ENCODE data around the gene DNAH8. TPM values are rescaled to one million over a fixed set of nuclear protein-coding genes. Genes with fewer than 3 reads are reported as not detected.
A peak's percentile ranks its signal among the peaks of the same experiment; 100 is the strongest.

Gene DNAH8
- total RNA-seq, 1 experiment from 2014 or later = not detected

GRCh38 chr6:38968702-38969149 is 253.6 kb downstream of the DNAH8 start:
- no peak for DNase-seq (ENCODE audit: low spot score)

DNA sequence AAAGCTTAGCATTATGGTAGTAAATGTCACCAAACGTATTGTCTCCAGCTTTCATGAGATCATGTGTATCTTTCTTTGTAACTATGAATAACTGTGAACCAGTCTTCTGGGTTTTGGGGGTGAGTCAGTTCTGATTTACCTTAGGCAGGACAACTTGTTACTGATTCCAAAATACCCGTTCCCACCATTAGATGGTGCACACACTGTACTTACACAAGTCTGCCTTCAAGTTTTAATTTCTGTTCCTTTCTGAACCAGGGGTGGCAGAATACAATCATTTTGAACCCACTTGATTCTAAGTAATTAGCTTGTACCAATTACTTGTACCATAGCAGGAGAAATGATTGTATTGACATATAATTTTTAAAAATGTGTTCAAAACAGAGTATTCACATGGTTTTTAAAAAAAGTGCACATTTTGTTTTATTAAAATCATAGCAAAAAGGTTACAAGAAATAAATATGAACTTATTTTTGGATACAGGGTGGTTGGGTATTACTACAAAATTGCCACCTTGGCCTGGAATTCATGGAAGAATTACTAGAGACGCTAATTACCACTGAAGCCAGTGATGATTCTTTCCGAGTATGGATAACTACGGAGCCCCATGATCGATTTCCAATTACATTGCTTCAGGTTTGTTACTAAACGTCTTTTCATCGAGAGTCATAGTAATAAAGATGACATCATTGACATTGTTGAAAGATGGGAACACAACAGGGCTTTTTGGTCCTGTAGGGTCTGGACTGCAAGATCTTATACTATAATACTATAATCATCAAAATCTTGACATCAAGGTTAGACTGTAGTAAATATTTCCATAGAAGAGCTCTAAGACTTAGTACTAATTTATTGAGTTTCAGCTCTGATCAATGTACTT is 258.3 kb downstream of the DNAH8 start:
- peak; percentile 63 for DNase-seq (ENCODE audit: low spot score)

DNA sequence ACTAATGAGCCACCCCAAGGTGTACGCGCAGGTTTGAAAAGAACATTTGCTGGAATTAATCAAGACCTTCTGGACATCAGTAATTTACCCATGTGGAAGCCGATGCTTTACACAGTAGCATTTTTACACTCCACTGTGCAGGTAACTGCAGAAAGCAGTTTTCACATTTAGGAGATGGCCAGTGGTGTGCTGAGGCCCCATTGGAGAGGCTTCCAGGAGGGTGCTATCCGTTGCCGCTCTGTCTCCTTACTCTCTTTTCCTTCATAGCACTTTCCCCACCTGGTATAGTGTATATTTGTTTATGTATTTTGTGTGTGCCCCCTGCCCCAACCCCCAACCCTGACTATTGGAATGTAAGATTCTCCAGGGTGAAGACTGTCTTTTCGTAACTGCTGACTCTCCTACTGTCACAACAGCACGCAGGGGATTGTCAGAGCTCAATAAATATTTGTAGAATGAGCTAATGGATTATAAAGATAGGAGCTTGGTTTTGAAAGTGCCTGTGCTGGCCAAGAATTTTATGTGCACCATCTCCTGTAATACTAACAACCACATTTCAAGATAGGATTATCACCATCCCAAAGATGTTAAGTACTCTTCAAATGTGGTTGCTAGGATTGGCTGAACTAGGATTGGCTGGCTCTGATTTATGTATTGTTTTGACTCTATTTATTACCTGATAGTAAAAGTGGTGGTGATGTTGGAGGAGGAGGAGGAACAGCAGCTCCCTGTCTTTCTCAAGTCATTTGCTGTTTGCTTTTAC is 259.5 kb downstream of the DNAH8 start:
- no peak for DNase-seq (ENCODE audit: low spot score)

- DNase-seq (ENCODE audit: low spot score) = no peak
These were observed 260.5 kb downstream of the DNAH8 start for GRCh38 chr6:38975621-38976049.

- DNase-seq (ENCODE audit: low spot score) = no peak
These were observed 260.9 kb downstream of the DNAH8 start for GRCh38 chr6:38976051-38976450.

GRCh38 chr6:38976801-38977500 is 261.8 kb downstream of the DNAH8 start:
- no peak for DNase-seq (ENCODE audit: low spot score)

DNA sequence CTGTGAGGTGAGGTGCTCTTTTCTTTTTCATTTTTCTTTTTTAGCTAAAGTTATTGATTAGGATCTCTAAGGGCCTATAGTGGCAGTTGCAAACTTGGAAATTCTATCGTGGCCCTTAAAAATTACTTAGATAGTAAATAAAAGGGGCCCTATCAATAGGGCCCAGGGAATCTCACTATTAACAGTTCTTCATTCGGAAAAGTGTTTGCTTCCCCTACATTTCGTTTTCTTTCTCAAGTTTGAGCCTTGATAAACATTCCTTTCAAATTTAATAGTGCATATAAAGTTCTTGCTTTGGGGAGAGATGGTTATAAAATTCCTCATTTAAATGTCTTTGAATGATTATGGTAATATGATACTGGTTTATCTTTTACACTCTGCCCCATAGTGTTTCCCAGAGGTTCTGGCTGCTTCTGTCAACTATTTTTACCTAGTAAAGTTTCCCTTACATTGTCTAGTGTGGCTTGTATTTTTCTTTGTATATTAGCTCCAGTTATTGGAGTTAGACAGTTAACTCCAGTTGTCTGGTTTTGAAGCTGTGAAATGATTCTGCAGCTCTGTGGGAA is 263.1 kb downstream of the DNAH8 start:
- no peak for DNase-seq (ENCODE audit: low spot score)

DNA sequence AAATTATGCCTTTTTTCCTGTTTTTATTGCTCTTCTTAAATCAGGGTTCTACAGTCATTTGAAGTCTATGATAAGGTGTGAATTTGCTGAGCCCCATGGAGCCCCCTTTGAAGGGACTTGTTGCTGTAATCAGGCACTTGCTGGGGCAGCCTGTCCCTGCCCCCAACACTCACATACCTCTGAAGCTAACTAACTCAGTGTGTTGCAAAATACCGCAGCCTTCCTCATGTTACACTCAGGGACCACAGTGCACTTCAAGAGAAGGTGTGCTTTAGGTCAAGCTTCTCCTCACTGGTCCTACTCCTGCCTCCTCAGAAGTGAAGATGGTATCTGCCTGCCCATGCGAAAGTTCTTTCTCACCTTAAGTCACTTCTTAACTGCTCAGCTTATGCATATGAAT is 267.4 kb downstream of the DNAH8 start:
- no peak for DNase-seq (ENCODE audit: low spot score)

DNA sequence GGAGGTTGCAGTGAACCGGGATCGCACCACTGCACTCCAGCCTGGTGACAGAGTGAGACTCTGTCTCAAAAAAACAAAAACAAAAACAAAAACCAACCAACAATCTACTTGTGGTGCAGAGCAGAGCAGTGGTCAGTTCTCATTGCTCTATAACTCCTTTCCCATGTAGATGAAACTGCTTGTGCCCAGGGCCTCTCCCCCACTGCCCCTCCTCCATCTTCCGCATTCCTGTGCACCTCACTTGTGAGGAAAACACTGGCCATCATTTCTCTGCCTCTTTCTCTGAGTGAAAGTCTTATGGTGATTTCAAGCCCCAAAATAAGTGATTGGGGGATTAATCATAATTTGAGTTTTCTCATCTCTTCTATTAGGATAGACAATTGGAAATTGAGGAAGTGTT is 269.6 kb downstream of the DNAH8 start:
- no peak for DNase-seq (ENCODE audit: low spot score)

DNA sequence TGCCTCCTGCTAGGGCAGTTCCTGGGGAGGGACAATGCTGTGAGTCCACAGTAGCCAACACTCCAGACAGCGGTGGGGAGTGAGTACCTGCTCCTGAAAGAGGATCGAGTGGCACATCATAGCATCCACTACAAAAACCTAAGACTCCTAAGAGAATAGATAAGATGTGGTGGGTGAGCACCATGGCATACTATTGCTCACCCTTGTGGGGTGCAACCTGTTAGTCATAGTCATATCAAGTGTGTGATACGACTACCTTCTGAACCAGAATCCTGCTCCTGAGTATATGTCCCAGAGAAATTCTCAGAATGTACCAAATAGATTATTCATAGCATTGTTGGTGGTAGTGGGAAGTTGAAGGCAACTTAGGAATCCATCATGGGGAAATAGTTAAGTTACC is 270.7 kb downstream of the DNAH8 start:
- no peak for DNase-seq (ENCODE audit: low spot score)

DNA sequence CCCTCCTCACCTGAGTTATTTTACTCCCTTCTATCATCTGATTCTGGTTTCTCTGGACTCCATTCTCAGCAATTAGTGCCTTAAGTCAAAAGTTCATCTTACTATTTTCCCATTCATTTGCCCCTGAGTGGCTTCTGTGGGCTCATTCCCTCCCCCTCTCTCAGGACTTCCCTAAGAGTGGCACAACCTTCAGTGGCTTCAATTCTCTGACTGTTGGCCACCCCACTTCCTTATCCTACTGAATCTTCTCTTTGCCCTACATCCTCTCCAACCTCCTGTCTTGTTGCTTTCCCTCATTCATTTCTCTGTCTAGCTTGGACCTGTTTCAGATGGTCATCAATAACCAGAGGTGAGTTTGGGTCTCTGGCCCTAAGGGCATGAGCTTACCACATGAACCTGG is 272.4 kb downstream of the DNAH8 start:
- no peak for DNase-seq (ENCODE audit: low spot score)

- DNase-seq (ENCODE audit: low spot score) = no peak
These were observed 273.8 kb downstream of the DNAH8 start for GRCh38 chr6:38988736-38989449.

DNA sequence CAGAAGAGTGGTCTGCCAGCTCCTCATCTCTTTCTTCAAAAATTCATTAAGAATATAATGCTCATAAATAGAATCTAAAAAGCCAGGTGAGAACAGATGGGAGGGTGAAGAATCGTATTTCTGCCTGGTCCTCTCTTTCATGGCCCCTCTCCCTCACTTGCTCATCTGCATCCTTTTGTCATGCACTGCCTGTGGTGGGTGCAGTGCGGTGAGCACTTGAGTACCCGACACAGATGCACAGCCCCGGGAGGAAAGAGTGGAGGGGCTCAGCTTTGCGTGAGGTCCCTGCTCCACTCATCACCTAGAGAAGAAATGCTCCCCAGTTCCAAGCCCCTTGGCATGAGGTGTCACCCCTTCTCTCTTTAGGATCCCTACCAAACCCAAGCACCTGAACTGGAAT is 275.4 kb downstream of the DNAH8 start:
- DNase-seq (ENCODE audit: low spot score) = no peak

GRCh38 chr6:38996676-38997075 is 281.6 kb downstream of the DNAH8 start:
- DNase-seq (ENCODE audit: low spot score) = no peak

- DNase-seq (ENCODE audit: low spot score) = no peak
These were observed 282.1 kb downstream of the DNAH8 start for GRCh38 chr6:38997128-38997761.

DNA sequence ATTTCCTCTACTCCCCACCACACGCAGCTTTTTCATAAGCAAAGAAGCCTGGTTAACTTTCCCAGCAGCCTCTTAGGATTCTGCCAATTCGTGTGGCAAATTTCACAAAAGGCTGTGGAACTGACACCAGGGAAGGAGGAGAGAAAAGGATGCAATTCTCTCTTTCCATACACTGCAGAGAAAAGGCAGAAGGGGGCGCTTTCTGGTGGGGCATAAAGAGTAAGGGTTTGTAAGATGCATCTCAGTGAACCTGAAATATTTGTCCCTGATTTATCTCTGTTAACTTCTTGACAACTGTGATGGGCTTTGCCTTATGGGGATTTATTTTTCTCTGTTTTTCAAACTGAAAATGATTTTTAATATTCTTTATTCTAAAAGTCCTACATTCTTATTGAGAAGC is 288.0 kb downstream of the DNAH8 start:
- no peak for DNase-seq (ENCODE audit: low spot score)

- DNase-seq (ENCODE audit: low spot score) = no peak
These were observed 288.4 kb downstream of the DNAH8 start for GRCh38 chr6:39003492-39003891.

DNA sequence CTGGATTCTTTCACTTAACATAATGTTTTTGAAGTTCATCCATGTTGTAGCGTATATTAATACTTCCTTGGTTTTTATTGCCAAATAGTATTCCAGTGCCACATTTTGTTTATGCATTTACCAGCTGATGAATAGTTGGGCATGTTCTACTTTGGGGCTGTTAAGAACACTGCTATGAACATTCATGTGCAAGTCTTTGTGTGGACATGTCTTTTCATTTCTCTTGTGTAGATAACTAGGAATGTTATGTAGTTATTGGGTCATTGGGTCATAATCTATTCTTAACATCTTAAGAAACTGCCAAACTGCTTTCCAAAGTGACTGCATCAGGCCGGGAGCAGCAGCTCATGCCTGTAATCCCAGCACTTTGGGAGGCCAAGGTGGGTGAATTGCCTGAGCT is 289.7 kb downstream of the DNAH8 start:
- DNase-seq (ENCODE audit: low spot score) = no peak

DNA sequence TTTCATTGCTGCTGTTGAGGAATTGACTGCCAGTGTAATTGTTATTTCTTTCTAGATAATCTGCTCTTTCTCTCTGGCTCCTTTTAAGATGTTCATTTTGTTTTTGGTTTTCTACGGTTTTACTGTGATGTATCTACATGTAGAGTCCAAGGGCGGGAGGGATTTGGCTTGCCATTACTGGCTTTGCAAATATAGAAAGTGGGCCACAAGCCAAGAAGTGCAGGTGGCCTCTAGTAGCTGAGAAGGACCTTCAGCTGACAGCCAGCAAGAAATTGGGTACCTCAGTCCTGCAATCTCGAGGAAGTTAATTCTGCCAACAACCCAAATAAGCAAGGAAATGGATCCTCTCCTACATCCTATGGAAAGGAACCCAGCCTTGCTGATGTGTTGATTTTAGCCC is 290.7 kb downstream of the DNAH8 start:
- DNase-seq (ENCODE audit: low spot score) = no peak

DNA sequence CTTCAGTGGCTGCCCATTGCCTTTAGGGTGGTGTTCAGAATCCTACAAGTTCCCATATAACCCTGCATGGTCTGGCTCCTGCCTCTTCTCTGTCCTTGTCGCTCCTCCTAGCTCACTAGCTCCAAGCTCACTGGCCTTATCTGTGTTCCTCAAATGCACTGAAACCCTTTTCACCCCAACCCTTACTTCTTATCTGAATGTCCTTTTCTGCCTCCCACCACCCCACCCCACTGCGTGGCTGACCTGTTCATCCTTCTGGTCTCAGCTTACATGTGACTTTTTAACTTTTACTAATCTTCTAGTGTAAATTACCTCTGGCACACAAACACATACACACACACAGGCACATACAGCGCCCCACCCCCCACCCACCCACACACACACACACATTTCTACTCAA is 292.5 kb downstream of the DNAH8 start:
- no peak for DNase-seq (ENCODE audit: low spot score)

GRCh38 chr6:39008737-39009136 is 293.6 kb downstream of the DNAH8 start:
- DNase-seq (ENCODE audit: low spot score) = no peak
